Fibroblast of lung (primary cell): ENCODE data around the gene PHF3.

Experiments used
- CTCF ChIP-seq, 2 donors: IDR thresholded peaks in 1 of 2; conservative IDR thresholded peaks in 1 of 2; 1 replicate in 1 of 2; 2 replicates in 1 of 2; pipeline ENCODE4 v1.5.1; 2011 to 2012; ENCODE audit warnings: low read length in 2 of 2, control low read depth in 1 of 2, inconsistent platforms in 1 of 2, low read depth in 1 of 2, mild to moderate bottlenecking in 1 of 2
- EZH2 ChIP-seq: IDR thresholded peaks from 2 replicates; pipeline ENCODE4 v1.5.1; 2012; ENCODE audit warnings: low read length, control low read depth, mild to moderate bottlenecking; ENCODE audit errors: missing control alignments

- TF ChIP-seq CTCF (conservative IDR thresholded peaks at IDR 0.05 in 1 of 2, IDR thresholded peaks at IDR 0.05 in 1 of 2; ENCODE audit: low read depth in 1 of 2, low read length in 2 of 2) (no peak), EZH2 (no peak)
Measured at GRCh38 chr6:63745784-63746183, 110.2 kb downstream of the PHF3 start.
